HG03520 (cell line): ENCODE data around the gene ASB13.

Experiments used
- ATAC-seq: cut with Tn5 transposase; IDR thresholded peaks from one replicate; pipeline ENCODE4 v1.9.1; 2021; ENCODE audit warnings: mild to moderate bottlenecking, moderate library complexity; ENCODE audit not compliant: unreplicated experiment

ASB13 gene

DNA sequence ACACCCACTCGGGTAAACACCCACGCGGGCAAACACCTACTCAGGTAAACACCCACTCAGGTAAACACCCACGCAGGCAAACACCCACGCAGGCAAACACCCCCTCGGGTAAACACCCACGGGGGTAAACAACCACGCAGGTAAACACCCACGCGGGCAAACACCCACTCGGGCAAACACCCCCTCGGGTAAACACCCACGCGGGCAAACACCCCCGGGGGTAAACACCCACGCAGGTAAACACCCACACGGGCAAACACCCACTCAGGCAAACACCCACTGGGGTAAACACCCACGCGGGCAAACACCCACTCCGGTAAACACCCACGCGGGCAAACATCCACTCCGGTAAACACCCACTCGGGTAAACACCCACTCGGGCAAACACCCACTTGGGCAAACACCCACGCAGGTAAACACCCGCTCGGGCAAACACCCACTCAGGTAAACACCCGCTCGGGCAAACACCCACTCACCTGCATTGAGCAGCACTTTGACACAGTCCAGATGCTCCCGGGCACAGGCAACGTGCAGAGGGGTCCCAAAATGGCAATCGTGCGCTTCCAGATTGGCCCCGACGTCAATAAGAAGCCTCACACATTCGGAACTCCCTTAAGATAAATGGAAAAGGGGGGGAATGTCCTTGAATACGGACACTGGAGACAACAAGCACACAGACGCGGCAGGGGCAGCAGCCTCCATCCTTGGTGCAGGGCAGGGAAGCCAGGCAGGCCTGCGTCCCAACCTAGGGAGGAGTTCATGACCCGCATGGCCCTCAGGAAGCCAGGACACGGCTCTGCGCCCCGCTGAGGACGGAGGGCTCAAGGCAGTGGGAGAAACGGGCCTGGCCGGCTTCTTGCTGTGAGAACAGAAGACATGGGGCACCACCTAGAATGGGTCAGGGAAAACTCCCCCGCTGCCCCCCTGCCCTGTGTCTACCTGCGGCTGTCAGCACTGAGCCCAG is 17.6 kb downstream of the ASB13 start:
- ATAC-seq = no peak

DNA sequence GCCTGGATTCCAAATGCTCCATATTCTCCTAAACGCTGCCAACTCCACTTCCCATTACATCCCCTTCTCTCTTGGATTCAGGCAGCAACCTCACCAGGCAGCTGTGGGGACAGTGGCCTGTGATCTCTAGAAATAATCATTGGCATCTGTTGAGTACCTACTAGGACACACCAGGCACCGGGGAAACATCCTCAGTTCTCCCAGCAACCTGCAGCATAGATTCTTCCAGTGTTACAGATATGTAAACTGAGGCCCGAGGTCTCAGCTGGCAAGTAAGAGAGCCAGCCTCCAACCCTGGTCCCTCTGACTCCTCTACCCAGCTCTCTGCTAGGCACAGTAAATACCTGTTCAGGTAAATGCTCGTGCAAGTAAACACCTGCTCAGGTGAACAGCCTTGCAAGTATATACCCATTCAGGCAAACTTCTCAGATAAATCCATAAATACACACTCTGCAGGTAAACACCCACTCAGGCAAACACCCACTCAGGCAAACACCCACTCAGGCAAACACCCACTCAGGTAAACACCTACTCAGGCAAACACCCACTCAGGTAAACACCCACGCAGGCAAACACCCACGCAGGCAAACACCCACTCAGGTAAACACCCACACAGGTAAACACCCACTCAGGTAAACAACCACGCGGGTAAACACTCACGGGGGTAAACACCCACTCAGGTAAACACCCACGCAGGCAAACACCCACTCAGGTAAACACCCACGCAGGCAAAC is 18.7 kb downstream of the ASB13 start:
- ATAC-seq = no peak

DNA sequence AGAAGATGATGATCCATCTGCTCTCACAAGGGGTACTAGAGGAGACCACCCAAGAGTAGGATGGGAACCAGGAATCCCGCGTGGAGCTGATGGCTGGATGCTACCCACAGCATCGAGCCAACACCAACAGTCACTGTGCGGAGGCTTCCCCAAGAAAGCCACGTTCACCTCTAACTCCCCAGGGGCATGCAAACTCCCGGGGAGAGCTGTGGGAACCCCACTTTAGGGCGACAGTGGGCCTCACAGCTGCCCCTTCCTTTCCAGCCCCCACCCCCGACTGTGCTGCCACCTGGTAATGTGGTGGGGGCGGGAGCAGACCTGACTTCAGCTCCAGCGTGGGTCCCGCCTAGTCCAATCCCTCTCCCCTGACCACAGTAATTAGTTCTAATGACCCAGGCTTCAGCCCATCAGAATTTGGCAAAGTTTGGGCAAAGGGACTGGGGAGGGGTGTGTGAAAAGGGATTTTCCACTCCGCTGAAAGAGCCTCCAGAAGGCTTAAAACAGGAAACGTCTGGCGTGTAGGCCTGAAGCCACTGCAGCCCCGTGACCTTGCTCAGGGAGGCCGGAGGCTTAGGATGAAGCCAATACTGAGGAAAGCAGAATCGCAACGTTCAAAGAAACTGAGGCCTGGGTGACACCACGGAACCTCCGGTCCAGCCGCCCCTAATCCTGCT is 20.3 kb downstream of the ASB13 start:
- ATAC-seq = no peak

DNA sequence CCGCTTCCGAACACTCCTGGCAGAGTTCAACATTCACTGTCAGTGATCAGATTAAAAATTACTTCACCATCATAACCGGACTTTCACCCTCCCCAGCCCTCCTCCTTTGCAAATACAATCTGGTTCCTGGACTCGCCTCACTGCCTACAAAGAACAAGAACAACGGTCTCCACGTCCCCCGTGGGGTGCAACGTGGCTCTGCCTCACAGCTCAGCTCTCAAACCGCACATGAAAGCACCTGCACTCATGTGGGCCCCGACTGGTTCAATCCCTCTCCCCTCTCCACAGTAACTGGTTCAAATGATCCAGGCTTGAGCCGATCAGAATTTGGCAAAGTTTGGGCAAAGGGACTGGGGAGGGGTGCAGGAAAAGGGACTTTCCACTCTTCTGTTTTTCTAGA is 21.0 kb downstream of the ASB13 start:
- no peak for ATAC-seq

DNA sequence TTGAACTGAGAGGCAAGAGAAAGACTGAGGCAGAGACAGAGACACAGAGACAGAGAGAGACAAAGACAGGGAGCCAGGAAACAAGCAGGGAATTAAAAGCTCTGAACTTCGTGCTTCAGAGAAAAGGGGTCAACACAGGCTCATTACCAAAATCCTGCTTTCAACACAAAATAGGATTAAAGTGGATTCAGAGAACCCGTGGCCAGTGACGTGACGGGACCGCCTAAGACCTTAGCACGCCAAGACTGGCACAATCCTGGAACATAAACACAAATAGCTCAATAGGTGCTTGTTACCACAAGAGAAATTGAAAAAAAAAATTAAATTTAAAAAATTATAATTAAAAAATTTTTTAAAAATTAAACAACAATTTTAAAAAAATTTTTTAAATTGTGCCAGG is 21.5 kb downstream of the ASB13 start:
- no peak for ATAC-seq

DNA sequence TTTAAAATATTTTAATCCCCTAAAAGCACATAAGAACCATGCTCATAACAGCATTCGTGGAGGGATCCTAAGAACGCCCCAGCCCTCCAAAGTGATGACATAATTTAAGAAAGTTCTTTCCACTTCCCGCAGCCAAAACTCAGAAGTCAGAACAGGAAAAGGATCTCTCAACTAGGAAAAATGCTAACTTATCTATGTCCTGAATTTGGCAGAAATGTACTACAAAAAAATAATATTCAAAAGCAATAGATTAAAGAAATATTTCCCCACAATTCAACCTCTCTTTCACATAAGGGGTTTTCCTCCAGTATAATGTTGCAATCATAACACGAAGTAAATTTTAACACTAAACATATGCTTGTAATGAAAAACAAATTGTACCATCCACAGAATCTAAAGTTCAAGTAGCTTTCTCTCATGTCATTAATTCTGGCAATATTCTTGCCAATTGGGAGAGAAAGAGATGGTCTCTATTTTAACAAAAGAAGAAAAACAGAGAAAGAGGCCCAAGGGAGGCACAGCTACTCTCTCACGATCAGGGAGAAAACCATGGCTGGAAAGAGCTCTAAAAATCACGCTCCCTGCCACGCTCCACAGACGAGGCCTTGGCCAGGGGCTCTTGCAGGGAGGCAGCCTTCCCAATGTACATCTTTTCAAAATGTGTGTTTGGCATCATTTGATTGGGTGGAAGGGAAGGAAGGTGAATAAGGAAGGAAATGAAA is 22.9 kb downstream of the ASB13 start:
- no peak for ATAC-seq

- no peak for ATAC-seq
Measured at GRCh38 chr10:5641501-5641900, 24.9 kb downstream of the ASB13 start.

DNA sequence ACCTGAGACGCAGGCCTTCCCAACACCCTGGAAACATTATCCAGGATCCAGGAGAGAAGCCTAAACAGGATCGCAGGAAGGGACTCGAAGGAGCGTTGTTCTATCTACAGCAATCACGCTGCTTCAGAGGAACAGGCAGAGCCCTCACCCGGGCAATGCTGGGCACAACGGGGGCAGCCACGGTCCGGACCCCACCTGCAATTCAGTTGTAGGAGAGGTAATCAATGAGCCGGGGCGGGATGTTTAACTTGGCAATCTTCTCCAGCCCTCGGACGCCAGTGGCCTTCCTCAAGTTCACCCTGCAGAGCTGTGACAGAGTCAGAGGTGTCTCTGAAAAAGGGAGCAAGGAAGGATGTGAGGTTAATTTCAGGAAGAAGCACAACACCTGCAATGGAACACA is 25.9 kb downstream of the ASB13 start:
- ATAC-seq = no peak

DNA sequence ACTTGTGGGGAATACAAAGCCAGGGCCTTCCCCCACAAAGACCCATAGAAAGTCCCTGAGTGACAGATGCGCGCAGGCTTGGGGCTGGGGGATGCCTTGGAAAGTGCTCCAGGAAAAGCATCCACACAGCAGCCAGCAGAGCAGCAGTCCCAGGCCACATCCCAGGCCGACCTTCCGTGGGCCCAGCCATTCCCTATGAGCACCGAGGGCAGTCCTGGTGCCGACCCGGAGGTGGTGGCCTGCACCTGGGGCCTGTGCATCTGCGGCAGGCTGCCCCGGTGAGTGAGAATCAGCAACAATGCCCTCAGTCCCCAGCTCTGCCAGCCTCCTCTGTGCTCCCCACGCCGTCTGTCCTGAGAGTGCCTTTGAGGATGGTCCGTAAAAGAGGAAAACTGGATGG is 26.4 kb downstream of the ASB13 start:
- no peak for ATAC-seq

- ATAC-seq = no peak
Measured at GRCh38 chr10:5639066-5639465, 27.3 kb downstream of the ASB13 start.

GRCh38 chr10:5638494-5638893 is 27.9 kb downstream of the ASB13 start:
- no peak for ATAC-seq

GRCh38 chr10:5634918-5635317 is 31.5 kb downstream of the ASB13 start:
- no peak for ATAC-seq

DNA sequence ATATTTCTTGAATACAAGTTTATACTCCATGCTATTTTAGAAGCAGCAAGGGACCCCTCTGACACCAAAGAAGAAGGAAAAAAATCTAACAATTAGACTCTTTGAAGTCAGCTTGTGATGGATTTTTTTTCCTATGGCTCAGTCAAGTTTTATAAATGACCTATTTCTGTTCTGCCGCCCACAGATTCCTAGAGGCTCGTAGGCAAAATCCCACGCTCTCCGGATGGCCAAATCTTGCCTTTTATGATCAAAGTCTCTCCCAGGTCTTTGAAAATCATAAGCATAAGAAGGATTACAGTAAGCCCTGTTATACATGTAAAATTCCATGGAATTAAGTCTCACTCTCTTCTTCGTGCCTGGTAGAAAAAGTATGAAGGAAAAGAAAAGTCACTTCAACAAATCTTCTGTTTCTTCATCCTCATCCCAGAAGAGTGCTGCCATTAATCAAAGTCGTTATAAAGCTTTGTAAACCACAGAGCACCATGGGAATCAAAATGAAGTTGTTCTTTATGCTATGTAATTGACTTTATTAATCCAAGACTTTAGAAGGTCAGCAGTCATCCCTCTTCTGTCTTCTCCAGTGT is 33.1 kb downstream of the ASB13 start:
- ATAC-seq = no peak

DNA sequence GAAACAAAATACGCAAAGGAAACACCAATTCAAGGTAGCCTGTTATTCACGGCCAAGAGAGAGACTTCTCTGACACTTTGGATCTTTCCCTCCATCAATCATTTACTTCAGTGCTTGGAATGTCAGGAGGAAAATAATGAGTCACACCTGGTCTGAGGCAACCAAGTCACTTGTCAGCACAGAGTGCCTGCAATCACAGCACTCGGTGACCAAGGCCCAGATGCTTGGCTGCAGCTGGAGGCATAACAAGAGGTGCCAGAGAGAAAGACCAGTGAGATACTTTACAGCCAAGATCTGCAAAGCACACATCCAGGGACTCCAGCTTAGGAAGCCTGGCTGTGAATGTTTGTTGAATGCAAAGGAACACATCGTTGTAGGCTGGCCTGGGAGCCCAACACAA is 33.9 kb downstream of the ASB13 start:
- no peak for ATAC-seq

- ATAC-seq = no peak
Measured at GRCh38 chr10:5631936-5632335, 34.5 kb downstream of the ASB13 start.

DNA sequence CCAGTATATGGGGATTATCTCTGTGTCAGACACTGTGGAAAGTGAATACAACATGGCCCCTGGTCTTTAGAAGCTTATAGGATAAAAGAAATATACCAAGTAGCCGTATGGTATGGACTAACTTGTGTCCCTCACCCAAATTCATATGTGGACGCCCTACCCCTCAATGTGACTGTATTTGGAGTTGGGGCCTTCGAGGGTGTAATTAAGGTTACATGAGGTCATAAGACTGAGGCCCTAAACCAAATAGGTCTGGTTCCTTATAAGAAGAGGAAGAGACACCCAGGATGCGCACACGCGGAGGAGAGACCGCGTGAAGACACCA is 36.3 kb downstream of the ASB13 start:
- no peak for ATAC-seq

GRCh38 chr10:5629303-5630111 is 36.9 kb downstream of the ASB13 start:
- ATAC-seq = peak; percentile 89

GRCh38 chr10:5628451-5629302 is 37.7 kb downstream of the ASB13 start:
- ATAC-seq = no peak

- no peak for ATAC-seq
Measured at GRCh38 chr10:5627486-5628044, 38.8 kb downstream of the ASB13 start.
